ENCODE measurements around the gene OPRD1. TPM values are rescaled to one million over a fixed set of nuclear protein-coding genes. Genes with fewer than 3 reads are reported as not detected.
A peak's percentile ranks its signal among the peaks of the same experiment; 100 is the strongest.
"Not testable (repeated sequence)": the region's sequence is repeated elsewhere in the genome, so short reads cannot be mapped to it uniquely, and the experiment has no call there.

OPRD1 gene
- total RNA-seq, 1 donor from 2014 or later, result not detected

DNA sequence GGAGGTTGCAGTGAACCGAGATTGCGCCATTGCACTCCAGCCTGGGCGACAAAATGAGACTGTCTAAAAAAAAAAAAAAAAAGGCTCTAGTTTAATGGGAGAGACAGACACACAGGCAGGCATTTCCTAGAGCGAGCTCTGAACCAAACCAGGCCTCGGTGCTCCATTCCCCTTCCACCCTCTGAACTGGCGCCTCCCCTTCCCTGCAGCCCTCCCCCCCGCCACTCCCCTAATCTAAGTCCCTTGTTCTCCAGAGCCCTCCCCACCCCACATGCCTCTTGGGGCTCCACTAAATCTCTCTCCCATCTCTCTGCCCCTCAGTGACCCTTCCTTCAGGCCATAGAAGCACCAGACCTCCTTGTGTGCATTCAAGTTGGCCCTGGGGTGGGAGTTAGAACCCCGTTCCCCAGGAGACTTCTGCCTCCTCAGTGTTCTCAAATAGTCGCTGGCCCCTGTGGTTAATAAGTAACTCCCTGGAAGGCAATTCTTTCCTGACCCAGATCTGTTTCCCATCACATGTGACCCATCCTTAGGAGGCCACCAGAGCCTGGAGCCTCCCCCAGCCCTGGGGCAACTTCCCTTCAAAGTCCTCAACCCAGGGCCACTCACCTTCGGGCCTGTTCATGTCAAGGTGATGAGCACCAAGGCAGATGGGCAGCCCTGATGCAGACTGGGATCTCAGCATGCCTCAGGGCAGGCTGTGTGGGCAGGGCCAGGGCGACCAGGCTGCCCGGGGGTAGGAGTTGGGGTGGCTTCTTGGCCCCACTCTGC, 59.8 kb downstream of the OPRD1 start:
- Histone ChIP-seq H3K27me3 (ENCODE audit: low read depth) (no peaks in the 10 kb centered on the region), H3K4me1 (no peaks in the 10 kb centered on the region), H3K9me3 (no peaks in the 10 kb centered on the region), H3K27ac (no peak overlapping the region), H3K4me3 (no peak overlapping the region), H3K36me3 (no peaks in the 10 kb centered on the region)
- TF ChIP-seq, protein P1, sequence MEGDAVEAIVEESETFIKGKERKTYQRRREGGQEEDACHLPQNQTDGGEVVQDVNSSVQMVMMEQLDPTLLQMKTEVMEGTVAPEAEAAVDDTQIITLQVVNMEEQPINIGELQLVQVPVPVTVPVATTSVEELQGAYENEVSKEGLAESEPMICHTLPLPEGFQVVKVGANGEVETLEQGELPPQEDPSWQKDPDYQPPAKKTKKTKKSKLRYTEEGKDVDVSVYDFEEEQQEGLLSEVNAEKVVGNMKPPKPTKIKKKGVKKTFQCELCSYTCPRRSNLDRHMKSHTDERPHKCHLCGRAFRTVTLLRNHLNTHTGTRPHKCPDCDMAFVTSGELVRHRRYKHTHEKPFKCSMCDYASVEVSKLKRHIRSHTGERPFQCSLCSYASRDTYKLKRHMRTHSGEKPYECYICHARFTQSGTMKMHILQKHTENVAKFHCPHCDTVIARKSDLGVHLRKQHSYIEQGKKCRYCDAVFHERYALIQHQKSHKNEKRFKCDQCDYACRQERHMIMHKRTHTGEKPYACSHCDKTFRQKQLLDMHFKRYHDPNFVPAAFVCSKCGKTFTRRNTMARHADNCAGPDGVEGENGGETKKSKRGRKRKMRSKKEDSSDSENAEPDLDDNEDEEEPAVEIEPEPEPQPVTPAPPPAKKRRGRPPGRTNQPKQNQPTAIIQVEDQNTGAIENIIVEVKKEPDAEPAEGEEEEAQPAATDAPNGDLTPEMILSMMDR (IDR thresholded peaks at IDR 0.05), result no peak
- DNase-seq (no peak), ATAC-seq (no peak)
- intact Hi-C loops (cut with DNase I), result loop anchor here (10.0 kb wide), 1 partner anchor 87 kb away; no protein-coding TSS in a partner anchor

DNA sequence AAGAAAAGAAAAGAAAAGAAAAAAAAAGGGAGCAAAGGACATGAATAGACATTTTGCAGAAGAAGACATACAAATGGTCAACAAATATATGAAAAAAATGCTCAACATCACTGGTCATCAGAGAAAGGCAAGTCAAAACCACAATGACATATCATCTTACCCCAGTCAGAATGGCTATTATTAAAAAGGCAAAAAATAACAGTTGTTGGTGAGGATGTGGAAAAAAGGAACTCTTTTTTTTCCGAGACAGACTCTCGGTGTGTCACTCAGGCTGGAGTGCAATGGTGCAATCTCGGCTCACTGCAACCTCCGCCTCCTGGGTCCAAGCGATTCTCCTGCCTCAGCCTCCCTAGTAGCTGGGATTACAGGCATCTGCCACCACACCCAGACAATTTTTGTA, 63.2 kb downstream of the OPRD1 start:
- not testable (repeated sequence) for ATAC-seq, H3K27ac ChIP-seq
- intact Hi-C loops (cut with DNase I), result loop anchor here (10.0 kb wide), 1 partner anchor 90 kb away; no protein-coding TSS in a partner anchor

DNA sequence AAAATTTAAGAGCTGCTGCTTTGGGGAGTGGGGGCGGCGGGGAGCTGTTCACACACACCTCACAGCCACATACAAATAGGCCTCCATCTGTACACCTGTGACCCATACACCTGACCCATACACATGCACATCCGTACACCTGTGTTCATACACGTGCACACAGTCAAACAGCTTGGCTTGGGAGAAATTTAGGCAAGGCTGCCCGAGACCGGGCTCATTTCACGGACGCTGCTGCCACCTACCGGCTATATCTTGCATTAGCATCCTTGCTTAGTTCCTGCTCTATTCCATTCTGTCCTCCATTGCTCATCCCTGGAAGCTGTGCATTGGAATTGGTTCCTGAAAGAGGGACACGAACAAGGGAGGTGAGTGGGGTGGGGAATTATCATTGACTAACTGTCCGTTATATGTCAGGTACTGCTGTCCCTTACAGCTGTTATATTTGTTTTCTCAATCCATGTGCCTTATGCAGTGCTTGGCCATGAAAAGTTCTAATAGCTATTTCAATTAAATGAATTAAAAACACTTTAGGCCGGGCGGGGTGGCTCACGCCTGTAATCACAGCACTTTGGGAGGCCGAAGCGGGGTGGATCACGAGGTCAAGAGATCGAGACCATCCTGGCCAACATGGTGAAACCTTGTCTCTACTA, 65.3 kb downstream of the OPRD1 start:
- Histone ChIP-seq H3K27ac (no peak overlapping the region), H3K4me3 (no peak overlapping the region), H3K36me3 (no peaks in the 10 kb centered on the region), H3K27me3 (ENCODE audit: low read depth) (no peaks in the 10 kb centered on the region), H3K9me3 (no peaks in the 10 kb centered on the region), H3K4me1 (peaks cover 6% of the 10 kb centered on the region)
- intact Hi-C loops (cut with DNase I), result loop anchor here (10.0 kb wide), 1 partner anchor 92 kb away; no protein-coding TSS in a partner anchor
- ATAC-seq, result peak; percentile 88 to 89
- DNase-seq, result peak; percentile 82
- TF ChIP-seq, protein P1 (IDR thresholded peaks at IDR 0.05), result peak; percentile 96

More for the DNA sequence above, 63.2 kb downstream of the OPRD1 start:
- not testable (repeated sequence) for H3K36me3 ChIP-seq; H3K9me3 ChIP-seq; H3K27me3 ChIP-seq (ENCODE audit: low read depth); DNase-seq; H3K4me1 ChIP-seq; H3K4me3 ChIP-seq

DNA sequence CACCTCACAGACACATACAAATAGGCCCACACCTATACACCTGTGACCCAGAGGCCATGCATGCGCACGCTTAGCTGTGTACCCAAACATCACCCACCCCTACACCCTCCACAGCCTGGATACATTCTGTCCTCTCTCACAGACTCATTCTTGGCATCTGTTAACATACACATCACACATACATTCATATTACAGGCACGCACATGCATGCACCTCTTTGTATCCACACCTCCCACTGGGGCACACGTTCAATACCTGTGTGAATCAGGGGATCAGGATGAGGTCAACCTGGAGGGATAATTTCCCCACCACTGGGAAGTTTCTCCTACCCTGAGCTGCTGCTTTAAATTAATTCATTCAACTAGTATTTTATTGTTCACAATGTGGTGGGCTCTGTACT, 66.8 kb downstream of the OPRD1 start:
- H3K4me3 ChIP-seq, result no peak overlapping the region

DNA sequence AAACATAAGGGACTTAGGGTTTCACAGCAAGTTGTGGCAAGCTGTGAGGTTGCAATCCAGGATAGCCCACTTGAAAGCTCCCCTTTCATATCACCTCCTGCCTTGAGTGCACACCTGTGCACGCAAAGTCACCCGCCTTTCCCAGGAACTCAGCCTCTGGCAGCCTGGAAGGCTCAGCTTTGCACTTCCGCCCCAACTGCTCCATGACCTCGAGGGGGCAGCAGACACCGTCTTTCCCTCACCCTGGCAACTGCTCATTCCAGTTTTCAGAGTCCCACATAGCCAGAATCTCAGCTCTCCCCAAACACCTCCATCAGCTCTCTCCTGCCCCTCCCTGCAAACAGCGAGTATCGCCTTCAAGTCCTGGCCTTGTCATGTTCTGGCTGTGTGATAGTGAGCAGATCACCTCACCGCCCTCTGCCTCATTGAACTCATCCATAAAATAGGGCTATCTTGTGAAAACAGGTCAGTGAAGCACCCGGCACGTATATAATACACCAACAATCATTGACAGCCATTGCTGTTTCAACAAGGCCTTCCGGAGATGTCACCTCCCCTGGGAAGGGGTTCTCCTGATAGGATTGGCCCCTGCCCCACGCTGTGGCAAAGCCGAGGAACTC, 70.1 kb downstream of the OPRD1 start:
- TF ChIP-seq, protein P1 (IDR thresholded peaks at IDR 0.05), result peak; percentile 93
- Histone ChIP-seq H3K27ac (peak overlapping the region; percentile 33), H3K4me1 (peaks cover 38% of the 10 kb centered on the region), H3K27me3 (ENCODE audit: low read depth) (no peaks in the 10 kb centered on the region), H3K9me3 (no peaks in the 10 kb centered on the region), H3K36me3 (no peaks in the 10 kb centered on the region), H3K4me3 (no peak overlapping the region)
- intact Hi-C loops (cut with DNase I), result loop anchor here (5.0 to 10.0 kb wide), 2 partner anchors 150 to 313 kb away; no protein-coding TSS in a partner anchor
- ATAC-seq, result peak; percentile 73 to 81
- DNase-seq, result peak; percentile 87

More for the DNA sequence above, 66.8 kb downstream of the OPRD1 start:
- intact Hi-C loops (cut with DNase I), result loop anchor here (10.0 kb wide), 1 partner anchor 94 kb away; no protein-coding TSS in a partner anchor
- no peaks in the 10 kb centered on the region for H3K27me3 ChIP-seq (ENCODE audit: low read depth)
- H3K4me1 ChIP-seq, result peaks cover 12% of the 10 kb centered on the region
- TF ChIP-seq, protein P1 (IDR thresholded peaks at IDR 0.05), result no peak
- H3K9me3 ChIP-seq, result no peaks in the 10 kb centered on the region
- no peaks in the 10 kb centered on the region for H3K36me3 ChIP-seq
- H3K27ac ChIP-seq, result no peak overlapping the region
- no peak for ATAC-seq
- no peak for DNase-seq

Data from lower lobe of right lung (tissue), 2 donors.